OCI-LY1 (cell line): ENCODE measurements around the gene RAB14.

Experiments used
- CTCF ChIP-seq: fragments of 200-600 bp; sonication (generic), shearing (Covaris generic); IDR thresholded peaks from 2 replicates; pipeline ENCODE4 v1.5.1; 2017; ENCODE audit warnings: mild to moderate bottlenecking, antibody characterized with exemption, low read length, moderate library complexity, mixed read lengths
- EZH2 ChIP-seq: fragments of 200-600 bp; sonication (generic), shearing (Covaris generic); IDR thresholded peaks from 2 replicates; pipeline ENCODE4 v1.8.0; 2017; ENCODE audit warnings: borderline replicate concordance, mixed run types, mild to moderate bottlenecking, antibody characterized with exemption, low read length, moderate library complexity, mixed read lengths

- TF ChIP-seq CTCF (no peak), EZH2 (no peak)
Observed at GRCh38 chr9:121184463-121184862, 17.2 kb downstream of the RAB14 start.
